Endothelial cell of umbilical vein (primary cell): ENCODE results near the gene STK40. TPM values are rescaled to one million over a fixed set of nuclear protein-coding genes. Genes with fewer than 3 reads are reported as not detected.

Source experiments
- BruUV-seq: library from RNA; stranded (reverse); fragments of 400-500 nt; replicated peaks from 2 replicates; lab custom pipeline; 2021; lab: Mats Ljungman, UMichigan
- CTCF ChIA-PET: fragments of 300-600, 350-600 bp; sonication (Branson Sonifier 250); formaldehyde crosslinking; loops from one replicate; lab custom pipeline; 2021; ENCODE audit warnings: antibody characterized with exemption, inconsistent platforms; lab: Charles Lee
- POLR2A ChIA-PET: fragments of 300-600, 350-600 bp; sonication (Branson Sonifier 250); formaldehyde crosslinking; loops from one replicate; lab custom pipeline; 2021; ENCODE audit warnings: antibody characterized with exemption, inconsistent platforms; lab: Charles Lee
- DNase-seq: peaks from one replicate; pipeline ENCODE4 v3.0.0-alpha.2; 2011; ENCODE audit warnings: low read depth, low spot score
- FAIRE-seq: peaks from 2 replicates; lab custom pipeline; 2011; peaks lifted over from hg19 to GRCh38; lab: Jason Lieb, UNC
- H2AFZ ChIP-seq: 2 replicates; pipeline ENCODE4 v1.6.0; 2012; ENCODE audit warnings: low read depth, low read length, control low read depth, inconsistent platforms
- H3K27ac ChIP-seq: 2 replicates; pipeline ENCODE4 v1.5.1; 2011; ENCODE audit warnings: low read depth, mild to moderate bottlenecking, control low read depth, low read length, moderate library complexity; ENCODE audit not compliant: insufficient read depth
- H3K27me3 ChIP-seq, 2 experiments: 2 replicates each; pipeline versions ENCODE4 v1.6.0 to v1.6.1; 2011; ENCODE audit warnings: low read length in 2 of 2, mixed read lengths in 1 of 2; ENCODE audit not compliant: control insufficient read depth in 2 of 2, insufficient read depth in 2 of 2
- H3K36me3 ChIP-seq, 2 experiments: 2 replicates in 1 of 2; 3 replicates in 1 of 2; pipeline ENCODE4 v1.5.1; 2011; ENCODE audit warnings: low read length in 2 of 2, mild to moderate bottlenecking in 1 of 2, moderate library complexity in 1 of 2; ENCODE audit not compliant: control insufficient read depth in 2 of 2, insufficient read depth in 2 of 2; ENCODE audit errors: extremely low read depth in 1 of 2
- H3K4me1 ChIP-seq: 3 replicates; pipeline ENCODE4 v1.5.1; 2011; ENCODE audit warnings: mild to moderate bottlenecking, low read length; ENCODE audit not compliant: control insufficient read depth, insufficient read depth; ENCODE audit errors: extremely low read depth
- H3K4me2 ChIP-seq: 2 replicates; pipeline ENCODE4 v1.6.1; 2011; ENCODE audit warnings: low read length, control low read depth, mixed read lengths; ENCODE audit not compliant: insufficient read depth
- H3K4me3 ChIP-seq, 3 experiments: fragments of 200-600 bp in 1 of 3; sonication (generic), shearing (Covaris generic) in 1 of 3; replicated peaks in 1 of 3; 2 replicates each; pipeline ENCODE4 v1.5.1; 2011 to 2016; ENCODE audit warnings: control low read depth in 3 of 3, low read length in 3 of 3, mild to moderate bottlenecking in 2 of 3, inconsistent platforms in 1 of 3, low read depth in 1 of 3, moderate library complexity in 1 of 3; ENCODE audit not compliant: insufficient read depth in 1 of 3
- H3K79me2 ChIP-seq: 2 replicates; pipeline ENCODE4 v1.6.0; 2012; ENCODE audit warnings: low read length, inconsistent platforms; ENCODE audit not compliant: control insufficient read depth, insufficient read depth
- H3K9ac ChIP-seq: replicated peaks from 2 replicates; pipeline ENCODE3; 2011; ENCODE audit warnings: low read length, control low read depth; ENCODE audit not compliant: insufficient read depth; ENCODE audit errors: extremely low read depth
- H3K9me1 ChIP-seq: replicated peaks from 3 replicates; pipeline ENCODE4 v1.6.0; 2011; ENCODE audit warnings: mild to moderate bottlenecking, low read length; ENCODE audit not compliant: control insufficient read depth, insufficient read depth; ENCODE audit errors: extremely low read depth
- H3K9me3 ChIP-seq: replicated peaks from 2 replicates; pipeline ENCODE4 v1.5.1; 2012; ENCODE audit warnings: low read length, inconsistent platforms; ENCODE audit not compliant: control insufficient read depth, insufficient read depth
- H4K20me1 ChIP-seq: replicated peaks from 2 replicates; pipeline ENCODE3; 2011; ENCODE audit warnings: mild to moderate bottlenecking, low read length; ENCODE audit not compliant: control insufficient read depth, insufficient read depth; ENCODE audit errors: extremely low read depth
- CTCF ChIP-seq, 2 donors: IDR thresholded peaks; 1 replicate in 1 of 2; 2 replicates in 1 of 2; pipeline ENCODE4 v1.5.1; 2011; ENCODE audit warnings: low read length in 2 of 2, mild to moderate bottlenecking in 2 of 2, moderate library complexity in 2 of 2, control low read depth in 1 of 2, inconsistent platforms in 1 of 2, low read depth in 1 of 2; ENCODE audit not compliant: insufficient read depth in 1 of 2; ENCODE audit errors: extremely low read depth in 1 of 2
- EZH2 ChIP-seq: IDR thresholded peaks from 2 replicates; pipeline ENCODE4 v1.6.1; 2012; ENCODE audit warnings: borderline replicate concordance, low read depth, mild to moderate bottlenecking, moderate library complexity, low read length, inconsistent platforms; ENCODE audit not compliant: severe bottlenecking
- FOS ChIP-seq: IDR thresholded peaks from 2 replicates; pipeline ENCODE4 v1.6.1; 2011; ENCODE audit warnings: mild to moderate bottlenecking, low read length, moderate library complexity, borderline replicate concordance; ENCODE audit not compliant: insufficient read depth
- GATA2 ChIP-seq: IDR thresholded peaks from 2 replicates; pipeline ENCODE4 v1.7.0; 2011; ENCODE audit warnings: low read depth, mild to moderate bottlenecking, moderate library complexity, mixed read lengths, low read length; ENCODE audit not compliant: insufficient read length, insufficient read depth
- JUN ChIP-seq: IDR thresholded peaks from 2 replicates; pipeline ENCODE4 v1.6.1; 2011; ENCODE audit warnings: borderline replicate concordance, low read depth; ENCODE audit not compliant: insufficient read length, insufficient read depth
- MYC ChIP-seq: IDR thresholded peaks from one replicate; pipeline ENCODE4 v1.6.1; 2011; ENCODE audit warnings: mild to moderate bottlenecking, low read depth, low read length
- POLR2A ChIP-seq: IDR thresholded peaks from 2 replicates; pipeline ENCODE4 v1.6.1; 2012; ENCODE audit warnings: low read depth, mild to moderate bottlenecking, control low read depth, low read length
- POLR2AphosphoS5 ChIP-seq: IDR thresholded peaks from 2 replicates; pipeline ENCODE4 v1.6.1; 2012; ENCODE audit warnings: low read depth, mild to moderate bottlenecking, control low read depth, low read length, moderate library complexity; ENCODE audit not compliant: insufficient read depth
- dilution Hi-C: fragments of 300-500 bp; cut with MboI; formaldehyde crosslinking; loops from one replicate; pipeline ENCODE4 v1.15.0; 2019; ENCODE audit warnings: low sequenced_read_pairs; ENCODE audit not compliant: extremely low pct_ligation_motif_present
- intact Hi-C: fragments of 100-400 bp; cut with micrococcal nuclease; formaldehyde crosslinking; loops from one replicate; pipeline ENCODE4 v1.10.0; 2022
- polyA plus RNA-seq, 4 experiments: library from polyadenylated mRNA; depleted of rRNA in 3 of 4; stranded (reverse) in 3 of 4; unstranded in 1 of 4; fragments of >200 nt; gene quantifications; 2 replicates each; pipeline versions ENCODE4 v1.2.1 to v1.2.3, GENCODE V29; 2011 to 2012; ENCODE audit warnings: missing spikeins in 1 of 4
- total RNA-seq: library from RNA; stranded (reverse); gene quantifications from 2 replicates; pipeline ENCODE4 v1.2.3, GENCODE V29; 2021
- TF ChIP-seq, protein P1 (sequence below): IDR thresholded peaks from 2 replicates; pipeline ENCODE4 v1.6.1; 2011; ENCODE audit not compliant: insufficient read depth, insufficient read length

STK40 gene
- total and polyA plus RNA-seq, 2 donors (not counting 3 experiments of a cell fraction or from before 2014, with no cell fraction given): 20.8 to 36.8 TPM

GRCh38 chr1:36309397-36309796 is 76.3 kb downstream of the STK40 start:
- intact Hi-C loops: loop anchor here (1.0 kb wide), 1 partner anchor 9 kb away; no protein-coding TSS in a partner anchor
- CTCF ChIA-PET: interaction anchor here (0.8 to 2.4 kb wide), 3 partner anchors 9 to 58 kb away, joined by 3 to 8 read pairs (median 4); partner anchors contain the start of gene EVA1B

More at GRCh38 chr1:36309397-36309796, 76.3 kb downstream of the STK40 start:
- Histone ChIP-seq H3K36me3 (peaks cover 0 to 3% of the 10 kb centered on the region in 2 experiments), H2AFZ (no peak overlapping the region), H3K9ac (no peak overlapping the region), H3K4me3 (no peak overlapping the region), H3K27me3 (no peaks in the 10 kb centered on the region), H3K9me1 (no peaks in the 10 kb centered on the region), H3K79me2 (peaks cover 2% of the 10 kb centered on the region), H3K27ac (no peak overlapping the region), H4K20me1 (no peaks in the 10 kb centered on the region), H3K4me1 (peaks cover 15% of the 10 kb centered on the region), H3K4me2 (no peak overlapping the region), H3K9me3 (no peaks in the 10 kb centered on the region)
- DNase-seq: no peak
- no peak for TF ChIP-seq GATA2
- no peak for TF ChIP-seq CTCF (IDR thresholded peaks at IDR 0.05; ENCODE audit: extremely low read depth in 1 of 2, insufficient read depth in 1 of 2, low read depth in 1 of 2, low read length in 2 of 2)
- no peak for TF ChIP-seq POLR2A
- no peak for TF ChIP-seq MYC
- TF ChIP-seq POLR2AphosphoS5: no peak
- no peak for TF ChIP-seq EZH2
- TF ChIP-seq, protein P1, sequence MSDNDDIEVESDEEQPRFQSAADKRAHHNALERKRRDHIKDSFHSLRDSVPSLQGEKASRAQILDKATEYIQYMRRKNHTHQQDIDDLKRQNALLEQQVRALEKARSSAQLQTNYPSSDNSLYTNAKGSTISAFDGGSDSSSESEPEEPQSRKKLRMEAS: no peak
- no peak for TF ChIP-seq FOS
- no peak for TF ChIP-seq JUN
- dilution Hi-C loops: no loop called here
- BruUV-seq: no TSS peak
- POLR2A ChIA-PET: no interaction called here
- no peak for FAIRE-seq
